ENCODE results near the gene HNRNPA1.

The HNRNPA1 gene

DNA sequence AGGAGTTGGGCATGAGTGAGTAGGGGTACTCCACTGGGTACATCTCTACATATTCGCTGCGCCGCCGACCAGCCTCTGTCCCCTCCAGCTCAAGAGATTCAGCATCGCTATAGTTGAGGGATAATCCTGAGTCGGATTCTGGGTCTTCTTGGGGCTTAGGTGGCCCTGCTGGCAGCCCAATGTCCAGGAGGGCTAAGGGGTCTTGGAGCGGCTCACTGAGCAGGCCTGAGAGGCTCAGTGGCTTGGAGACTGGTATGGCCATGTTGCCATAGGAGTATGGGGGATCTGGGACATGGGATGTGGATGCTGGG, 12.4 kb downstream of the HNRNPA1 start:
- TF ChIP-seq, protein P1, sequence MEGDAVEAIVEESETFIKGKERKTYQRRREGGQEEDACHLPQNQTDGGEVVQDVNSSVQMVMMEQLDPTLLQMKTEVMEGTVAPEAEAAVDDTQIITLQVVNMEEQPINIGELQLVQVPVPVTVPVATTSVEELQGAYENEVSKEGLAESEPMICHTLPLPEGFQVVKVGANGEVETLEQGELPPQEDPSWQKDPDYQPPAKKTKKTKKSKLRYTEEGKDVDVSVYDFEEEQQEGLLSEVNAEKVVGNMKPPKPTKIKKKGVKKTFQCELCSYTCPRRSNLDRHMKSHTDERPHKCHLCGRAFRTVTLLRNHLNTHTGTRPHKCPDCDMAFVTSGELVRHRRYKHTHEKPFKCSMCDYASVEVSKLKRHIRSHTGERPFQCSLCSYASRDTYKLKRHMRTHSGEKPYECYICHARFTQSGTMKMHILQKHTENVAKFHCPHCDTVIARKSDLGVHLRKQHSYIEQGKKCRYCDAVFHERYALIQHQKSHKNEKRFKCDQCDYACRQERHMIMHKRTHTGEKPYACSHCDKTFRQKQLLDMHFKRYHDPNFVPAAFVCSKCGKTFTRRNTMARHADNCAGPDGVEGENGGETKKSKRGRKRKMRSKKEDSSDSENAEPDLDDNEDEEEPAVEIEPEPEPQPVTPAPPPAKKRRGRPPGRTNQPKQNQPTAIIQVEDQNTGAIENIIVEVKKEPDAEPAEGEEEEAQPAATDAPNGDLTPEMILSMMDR (IDR thresholded peaks at IDR 0.05; ENCODE audit: insufficient read depth, low read length, poor library complexity, severe bottlenecking): no peak
- Histone ChIP-seq H3K27me3 (replicated peaks; ENCODE audit: control insufficient read depth, insufficient read depth, low read length) (no peaks in the 10 kb centered on the region; the same call in 1 of the 2 replicates), H3K36me3 (ENCODE audit: control insufficient read depth, insufficient read depth, low read length) (no peaks in the 10 kb centered on the region), H3K4me3 (replicated peaks; ENCODE audit: low read depth, low read length) (no peak overlapping the region)
- no peak for DNase-seq (ENCODE audit: extremely low read depth, insufficient read length)

DNA sequence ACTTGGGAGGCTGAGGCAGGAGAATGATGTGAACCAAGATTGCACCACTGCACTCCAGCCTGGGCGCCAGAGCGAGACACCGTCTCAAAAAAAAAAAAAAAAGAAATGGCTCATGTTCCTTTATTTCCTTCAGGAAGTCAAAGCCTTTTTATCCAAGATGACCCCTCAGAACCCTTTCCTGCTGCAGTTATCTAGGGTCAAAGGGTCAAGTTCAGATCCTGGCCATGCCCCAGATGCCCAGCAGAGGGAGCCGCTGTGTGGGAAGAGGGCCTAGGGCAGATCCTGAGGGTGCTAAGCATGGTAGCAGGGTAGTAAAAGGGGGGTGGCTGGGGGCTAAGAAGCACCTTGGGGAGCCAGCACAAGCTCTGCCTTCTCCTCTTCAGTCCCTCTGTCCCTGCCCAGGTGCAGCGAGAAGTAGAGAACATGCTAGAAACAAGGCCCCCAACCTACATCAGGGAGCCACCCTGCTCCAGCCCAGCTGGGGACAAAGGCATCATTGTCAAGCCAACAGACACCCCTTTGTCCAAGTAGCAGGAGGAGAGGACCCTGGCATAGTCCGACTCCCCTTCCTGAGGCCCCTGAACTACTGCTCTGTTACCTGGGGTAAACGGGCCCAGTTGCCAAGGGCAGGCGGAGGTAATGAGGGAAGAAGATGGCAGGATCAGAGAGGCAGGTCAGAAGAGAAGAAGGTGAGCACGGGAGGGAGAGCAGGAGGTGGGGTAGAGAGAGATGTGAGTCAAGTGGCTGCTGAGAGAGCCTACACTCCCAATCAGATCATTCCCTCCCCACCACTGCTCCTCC, 13.8 kb downstream of the HNRNPA1 start:
- no peak for DNase-seq (ENCODE audit: extremely low read depth, insufficient read length)
- Histone ChIP-seq H3K4me3 (replicated peaks; ENCODE audit: low read depth, low read length) (no peak overlapping the region), H3K27me3 (replicated peaks; ENCODE audit: control insufficient read depth, insufficient read depth, low read length) (peaks cover 3% of the 10 kb centered on the region), H3K36me3 (ENCODE audit: control insufficient read depth, insufficient read depth, low read length) (no peaks in the 10 kb centered on the region)
- TF ChIP-seq, protein P1 (IDR thresholded peaks at IDR 0.05; ENCODE audit: insufficient read depth, low read length, poor library complexity, severe bottlenecking): peak; percentile 95

DNA sequence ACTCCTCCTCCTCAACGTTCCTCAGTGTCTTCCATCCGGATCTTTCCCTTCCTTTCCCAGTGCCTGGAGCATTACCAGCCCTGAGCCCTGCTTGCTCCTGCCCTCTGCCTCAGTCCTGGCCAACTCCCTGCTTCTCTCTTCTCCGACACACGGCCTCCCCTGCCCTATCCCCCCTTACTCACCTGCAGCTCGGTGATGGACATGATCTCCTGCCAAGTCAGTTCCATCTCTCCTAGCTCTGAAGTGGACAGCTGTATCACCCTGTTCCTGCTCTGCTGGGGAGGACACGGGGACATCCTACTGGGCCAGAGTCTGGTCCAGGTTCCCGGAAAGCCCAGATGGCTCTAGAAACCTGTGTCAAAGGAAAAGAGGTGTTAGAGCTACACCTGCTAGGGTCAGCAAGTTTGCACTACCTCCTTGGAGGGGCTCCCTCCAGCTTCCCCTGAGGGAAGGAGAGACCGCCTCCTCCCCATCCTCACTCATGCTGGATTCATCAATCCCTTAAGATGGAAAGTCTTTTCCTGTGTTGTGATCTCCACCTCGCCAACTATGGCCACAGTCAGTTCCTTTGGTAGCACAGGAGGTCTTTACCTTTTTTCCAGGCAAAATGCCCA, 14.5 kb downstream of the HNRNPA1 start:
- DNase-seq (ENCODE audit: extremely low read depth, insufficient read length): no peak
- Histone ChIP-seq H3K4me3 (replicated peaks; ENCODE audit: low read depth, low read length) (no peak overlapping the region), H3K27me3 (replicated peaks; ENCODE audit: control insufficient read depth, insufficient read depth, low read length) (peaks cover 3% of the 10 kb centered on the region), H3K36me3 (ENCODE audit: control insufficient read depth, insufficient read depth, low read length) (no peaks in the 10 kb centered on the region)
- TF ChIP-seq, protein P1 (IDR thresholded peaks at IDR 0.05; ENCODE audit: insufficient read depth, low read length, poor library complexity, severe bottlenecking): no peak

DNA sequence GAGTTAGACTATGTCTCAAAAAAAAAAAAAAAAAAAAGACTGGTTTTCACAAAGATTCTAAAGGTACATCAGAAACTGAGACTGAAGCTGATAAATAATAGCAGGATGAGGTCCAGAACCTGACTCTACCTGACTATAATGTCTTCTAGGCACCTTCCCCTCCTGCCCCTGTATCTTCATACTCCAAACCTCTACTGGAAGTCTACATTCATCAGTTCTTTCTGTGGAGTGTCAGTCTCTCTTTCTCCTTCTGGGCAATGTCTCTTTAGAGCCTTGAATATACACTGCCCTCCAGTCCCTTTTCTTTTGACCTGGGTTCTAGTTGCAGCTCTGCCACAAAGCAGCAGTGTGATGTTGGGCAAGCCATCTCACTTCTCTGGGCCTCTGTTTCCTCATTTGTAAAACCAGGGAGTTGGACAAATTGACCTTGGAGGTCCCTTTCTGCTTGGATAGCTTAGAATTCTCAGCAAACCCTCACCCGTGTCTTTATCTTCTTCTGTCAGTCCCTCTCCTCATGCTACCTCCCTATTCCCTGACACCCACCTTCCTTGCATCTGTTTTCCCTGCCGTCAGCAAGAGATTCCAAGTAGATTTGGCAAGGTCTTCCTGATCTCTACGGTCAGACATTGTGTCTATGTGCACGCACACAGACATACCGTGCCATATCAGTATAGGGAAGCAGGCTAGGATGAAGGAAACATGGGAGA, 16.0 kb downstream of the HNRNPA1 start:
- DNase-seq (ENCODE audit: extremely low read depth, insufficient read length): no peak
- no peak overlapping the region for H3K4me3 ChIP-seq (replicated peaks; ENCODE audit: low read depth, low read length)
- no peaks in the 10 kb centered on the region for H3K36me3 ChIP-seq (ENCODE audit: control insufficient read depth, insufficient read depth, low read length)
- TF ChIP-seq, protein P1 (IDR thresholded peaks at IDR 0.05; ENCODE audit: insufficient read depth, low read length, poor library complexity, severe bottlenecking): no peak
- peaks cover 7% of the 10 kb centered on the region for H3K27me3 ChIP-seq (replicated peaks; ENCODE audit: control insufficient read depth, insufficient read depth, low read length)

DNA sequence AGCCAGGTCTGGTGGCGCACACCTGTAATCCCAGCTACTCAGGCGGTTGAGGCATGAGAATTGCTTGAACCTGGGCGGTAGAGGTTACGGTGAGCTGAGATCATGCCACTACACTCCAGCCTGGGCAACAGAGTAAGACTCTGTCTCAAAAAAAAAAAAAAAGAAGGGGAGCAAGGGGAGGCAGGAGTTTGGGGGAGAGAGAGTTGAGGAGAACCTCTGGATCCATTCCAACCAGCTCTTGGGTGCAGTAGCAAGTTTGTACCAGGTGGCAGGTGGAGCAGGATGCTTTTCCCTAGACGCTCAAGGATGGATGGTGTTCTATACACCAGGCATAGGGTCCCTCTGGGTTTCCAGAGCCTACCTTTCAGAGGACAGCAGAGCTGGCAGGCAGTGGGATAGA, 18.4 kb downstream of the HNRNPA1 start:
- DNase-seq (ENCODE audit: extremely low read depth, insufficient read length): no peak
- TF ChIP-seq, protein P1 (IDR thresholded peaks at IDR 0.05; ENCODE audit: insufficient read depth, low read length, poor library complexity, severe bottlenecking): no peak

More for the DNA sequence above, 18.4 kb downstream of the HNRNPA1 start:
- no peaks in the 10 kb centered on the region for H3K36me3 ChIP-seq (ENCODE audit: control insufficient read depth, insufficient read depth, low read length)
- H3K27me3 ChIP-seq (replicated peaks; ENCODE audit: control insufficient read depth, insufficient read depth, low read length): peaks cover 10% of the 10 kb centered on the region
- no peak overlapping the region for H3K4me3 ChIP-seq (replicated peaks; ENCODE audit: low read depth, low read length)
